COLO668 (cell line): ENCODE data around the gene FAM110C.
"Not testable (repeated sequence)": the region's sequence is repeated elsewhere in the genome, so short reads cannot be mapped to it uniquely, and the experiment has no call there.

Source experiments
- DNase-seq: peaks from one replicate; lab custom pipeline; 2025; ENCODE audit not compliant: unreplicated experiment; lab: John Stamatoyannopoulos, UW

Gene FAM110C

DNA sequence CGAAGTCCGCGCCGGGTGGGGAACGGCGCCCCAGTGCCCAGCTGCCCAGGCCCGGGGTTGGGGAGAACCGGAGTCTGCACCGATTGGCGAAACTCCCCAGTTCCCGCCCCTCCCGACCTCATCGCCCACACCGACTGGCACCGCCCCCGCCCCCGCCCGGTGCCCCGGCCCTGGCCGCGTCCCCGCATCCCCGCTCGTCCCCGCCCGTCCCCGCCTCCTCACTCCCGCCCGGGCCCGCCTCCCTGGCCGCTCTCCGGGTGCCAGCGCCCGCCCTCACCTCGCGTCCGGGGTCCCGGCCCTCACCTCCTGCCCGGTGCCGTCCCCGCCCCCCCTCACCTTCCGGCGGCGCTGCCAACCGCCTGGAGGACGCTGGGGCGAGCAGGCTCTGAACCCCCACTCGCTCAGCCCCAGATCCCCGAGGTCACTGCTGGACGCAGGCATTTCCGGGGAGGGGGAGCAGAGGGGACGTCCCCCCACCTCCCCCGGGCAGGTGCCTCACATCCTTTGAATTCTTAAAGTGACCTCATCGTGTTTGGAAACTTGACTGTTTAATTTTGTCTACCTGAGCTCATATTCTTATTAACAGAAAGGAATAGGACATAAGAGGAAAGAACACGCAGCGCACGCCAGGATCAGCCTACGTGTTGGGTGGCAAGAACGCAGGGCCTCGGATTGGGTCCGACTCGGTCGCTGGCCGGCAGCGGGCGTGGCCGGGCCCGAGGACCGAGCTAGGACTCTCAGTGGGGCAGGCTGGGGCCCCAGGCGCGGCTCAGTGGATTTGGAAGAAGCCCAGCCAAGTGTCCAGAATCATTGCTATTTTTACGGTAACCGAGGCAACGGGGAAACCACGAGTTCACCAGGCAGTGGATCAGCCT, at the start of gene FAM110C:
Gene FAM110C (minus strand): TSS at position 35 of the 875 bp plus-strand sequence. CDS start 120 bp downstream, outside the sequence.
- DNase-seq = peak; percentile 84

DNA sequence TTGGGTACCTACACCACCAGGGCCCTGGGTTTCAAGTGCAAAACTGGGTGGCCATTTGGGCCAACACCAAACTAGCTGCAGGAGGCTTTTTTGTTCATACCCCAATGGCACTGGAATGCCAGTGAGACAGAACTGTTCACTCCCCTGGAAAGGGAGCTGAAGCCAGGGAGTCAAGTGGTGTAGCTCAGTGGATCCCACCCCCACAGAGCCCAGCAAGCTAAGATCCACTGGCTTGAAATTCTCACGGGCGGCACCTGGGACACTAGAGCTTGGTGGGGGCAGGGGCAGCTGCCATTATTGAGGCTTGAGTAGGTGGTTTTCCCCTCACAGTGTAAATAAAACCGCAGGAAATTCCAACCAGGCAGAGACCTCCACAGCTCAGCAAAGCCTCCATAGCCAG, 46.0 kb upstream of the FAM110C start:
- no peak for DNase-seq

DNA sequence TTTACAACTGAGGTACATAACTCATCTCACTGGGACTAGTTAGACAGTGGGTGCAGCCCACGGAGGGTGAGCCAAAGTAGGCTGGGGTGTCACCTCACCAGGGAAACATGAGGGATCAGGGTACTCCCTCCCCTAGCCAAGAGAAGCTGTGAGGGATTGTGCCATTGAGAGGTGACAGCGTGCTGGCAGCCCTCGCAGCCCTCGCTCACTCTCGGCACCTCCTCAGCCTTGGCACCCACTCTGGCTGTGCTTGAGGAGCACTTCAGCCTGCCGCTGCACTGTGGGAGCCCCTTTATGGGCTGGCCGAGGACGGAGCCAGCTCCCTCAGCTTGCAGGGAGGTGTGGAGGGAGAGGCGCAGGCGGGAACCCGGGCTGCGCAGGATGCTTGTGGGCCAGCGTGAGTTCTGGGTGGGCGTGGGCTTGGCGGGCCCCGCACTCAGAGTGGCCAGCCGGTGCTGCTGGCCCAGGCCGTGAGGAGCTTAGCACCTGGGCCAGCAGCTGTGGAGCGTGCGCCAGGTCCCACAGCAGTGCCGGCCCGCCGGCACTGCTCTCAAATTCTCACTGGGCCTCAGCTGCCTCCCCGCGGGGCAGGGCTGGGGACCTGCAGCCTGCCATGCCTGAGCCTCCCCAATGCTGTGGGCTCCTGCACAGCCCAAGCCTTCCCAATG, 44.5 kb upstream of the FAM110C start:
- no peak for DNase-seq

DNA sequence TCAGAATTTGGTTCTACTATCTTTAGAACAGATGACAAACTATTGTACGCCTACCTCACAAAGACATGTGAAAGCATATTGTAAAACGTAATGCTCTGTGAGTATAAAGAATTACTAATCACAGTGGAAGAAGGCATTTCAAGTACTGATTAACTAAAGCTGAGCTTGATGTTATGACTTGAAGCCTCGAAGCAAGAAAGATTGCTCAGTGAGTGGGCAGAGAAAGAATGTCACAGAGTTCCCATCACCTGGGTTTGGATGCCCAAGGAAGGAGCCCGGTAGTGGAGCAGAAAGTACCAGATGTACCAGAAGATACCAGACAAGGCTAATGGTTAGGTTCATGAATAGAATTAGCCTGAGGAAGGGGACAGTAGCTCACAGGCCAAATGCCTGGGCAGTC, 39.5 kb upstream of the FAM110C start:
- no peak for DNase-seq

GRCh38 chr2:84121-84520, 37.8 kb upstream of the FAM110C start:
- no peak for DNase-seq

DNA sequence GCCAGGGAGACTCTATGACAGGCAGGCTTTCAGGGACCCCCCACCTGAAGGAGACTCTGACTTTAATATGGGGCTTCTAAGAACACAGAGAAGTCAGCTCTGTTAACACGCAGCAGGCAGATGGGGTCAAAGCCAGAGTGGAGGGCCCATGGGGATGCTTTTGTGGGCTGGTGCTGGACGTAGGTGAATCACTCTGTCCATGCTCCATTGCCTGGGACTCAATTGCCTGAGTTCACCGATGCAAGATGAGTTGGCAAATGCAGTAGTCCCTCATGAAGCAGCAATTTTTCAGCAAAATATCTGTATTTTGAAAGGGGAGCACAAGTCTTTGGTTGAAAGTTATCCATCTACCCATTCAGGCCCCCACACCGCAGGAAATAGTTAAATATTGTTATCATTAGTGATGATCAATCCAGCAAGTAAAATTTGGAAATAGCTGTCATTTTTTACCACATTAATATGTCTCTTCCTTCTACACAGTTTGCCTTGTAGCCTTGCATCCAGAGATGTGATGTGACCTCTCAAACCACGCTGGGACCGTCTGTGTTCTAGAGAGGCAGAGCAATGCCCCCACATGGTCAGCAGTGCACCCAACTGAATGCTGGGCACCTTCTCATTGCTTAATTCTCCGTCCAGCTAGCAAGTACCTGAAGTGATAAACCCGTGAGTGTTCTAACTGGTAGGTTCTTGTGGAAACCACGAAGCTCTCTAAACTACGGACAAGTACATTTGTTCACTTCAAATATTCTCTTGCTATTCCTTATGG, 34.8 kb upstream of the FAM110C start:
- no peak for DNase-seq

GRCh38 chr2:80378-80777, 34.1 kb upstream of the FAM110C start:
- DNase-seq = no peak

DNA sequence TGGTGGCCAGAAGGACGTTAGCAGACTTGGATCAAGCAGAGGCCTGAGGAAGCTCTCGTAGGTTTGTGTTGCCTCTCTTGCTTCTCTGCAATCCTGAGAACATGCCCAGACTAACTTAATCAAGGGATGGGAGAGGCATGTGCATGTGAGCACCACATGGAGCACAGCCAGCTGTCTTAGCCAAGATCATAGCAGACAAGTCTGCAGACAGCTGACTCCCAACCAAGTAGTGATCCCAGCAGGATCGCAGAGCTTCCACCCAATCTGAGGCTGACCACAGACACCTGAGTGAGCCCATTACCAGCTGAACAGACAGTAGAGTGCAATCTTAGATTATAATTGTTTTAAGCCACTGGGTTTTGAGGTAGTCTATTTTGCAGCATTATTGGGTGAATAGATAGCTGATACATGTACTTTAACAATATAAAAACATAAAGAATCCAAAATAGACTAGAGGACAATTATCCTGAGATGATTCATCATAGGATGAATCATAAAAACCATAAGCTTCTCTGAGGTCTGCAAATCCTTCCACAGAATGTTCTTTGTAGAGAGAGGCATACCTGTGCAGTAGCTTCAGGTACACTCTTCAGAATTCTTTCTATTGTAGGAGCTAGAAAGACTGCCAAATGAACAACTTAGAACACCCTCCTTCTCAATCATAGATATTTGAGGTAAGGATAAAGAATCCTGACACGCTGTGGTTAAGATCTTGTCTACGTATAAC, 25.2 kb upstream of the FAM110C start:
- no peak for DNase-seq

DNA sequence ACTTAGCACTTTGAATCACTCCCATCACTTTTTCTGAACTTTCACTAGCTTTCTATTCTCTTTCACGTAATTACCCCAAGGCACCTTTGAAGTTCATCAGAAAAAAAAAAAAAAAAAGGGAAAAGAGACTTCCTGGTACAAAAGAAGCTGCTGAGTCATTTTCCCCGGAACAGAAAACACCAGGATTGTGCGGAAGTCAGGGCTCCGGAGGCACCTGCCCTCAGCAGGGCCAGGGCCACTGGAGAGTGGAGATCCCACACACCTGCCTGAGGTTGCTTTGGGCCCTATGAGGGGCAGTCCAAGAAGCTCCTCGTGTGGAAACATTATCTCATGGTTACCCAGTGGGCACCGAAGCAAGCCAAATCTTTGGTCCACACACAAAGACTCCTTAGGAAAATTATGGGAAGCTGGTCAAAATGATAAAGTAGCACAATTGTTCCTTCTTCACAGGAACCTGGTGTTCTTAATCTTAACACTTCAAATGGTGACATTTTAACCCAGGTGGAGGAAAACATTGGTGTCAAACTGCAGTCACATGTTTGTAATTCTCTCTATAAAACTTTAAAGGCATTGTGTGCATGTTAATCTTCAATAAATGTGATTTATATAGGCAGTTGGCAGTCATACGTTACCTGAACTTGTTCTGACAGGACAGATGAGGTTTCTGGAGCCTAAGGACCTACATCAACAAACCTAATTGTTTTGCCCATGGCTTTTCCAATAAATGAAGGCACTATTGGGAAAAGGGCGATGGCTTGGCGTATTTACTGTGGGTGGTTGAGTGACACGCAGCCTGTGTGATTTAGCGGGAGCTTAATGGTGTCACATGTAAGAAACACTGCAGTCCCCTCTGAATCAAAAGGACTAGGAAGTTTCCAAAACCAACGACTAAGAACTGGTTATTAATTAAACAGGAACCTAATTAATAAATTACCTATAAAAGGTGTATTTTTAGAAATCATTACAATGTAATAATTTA, 23.4 kb upstream of the FAM110C start:
- DNase-seq = peak; percentile 85

GRCh38 chr2:68637-69036, 22.3 kb upstream of the FAM110C start:
- not testable (repeated sequence) for DNase-seq

DNA sequence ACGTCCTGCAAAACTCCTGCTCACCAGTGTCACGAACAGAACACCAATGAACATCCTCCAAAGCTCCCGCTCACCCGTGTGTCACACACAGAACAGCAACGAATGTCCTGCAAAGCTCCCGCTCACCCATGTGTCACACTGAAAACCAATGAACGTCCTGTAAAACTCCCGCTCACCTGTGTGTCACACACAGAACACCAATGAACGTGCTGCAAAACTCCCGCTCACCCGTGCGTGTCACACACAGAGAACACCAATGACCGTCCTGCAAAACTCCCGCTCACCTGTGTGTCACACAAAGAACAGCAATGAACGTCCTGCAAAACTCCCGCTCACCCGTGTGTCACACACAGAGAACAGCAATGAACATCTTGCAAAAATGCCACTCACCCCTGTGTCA, 20.5 kb upstream of the FAM110C start:
- DNase-seq = no peak

DNA sequence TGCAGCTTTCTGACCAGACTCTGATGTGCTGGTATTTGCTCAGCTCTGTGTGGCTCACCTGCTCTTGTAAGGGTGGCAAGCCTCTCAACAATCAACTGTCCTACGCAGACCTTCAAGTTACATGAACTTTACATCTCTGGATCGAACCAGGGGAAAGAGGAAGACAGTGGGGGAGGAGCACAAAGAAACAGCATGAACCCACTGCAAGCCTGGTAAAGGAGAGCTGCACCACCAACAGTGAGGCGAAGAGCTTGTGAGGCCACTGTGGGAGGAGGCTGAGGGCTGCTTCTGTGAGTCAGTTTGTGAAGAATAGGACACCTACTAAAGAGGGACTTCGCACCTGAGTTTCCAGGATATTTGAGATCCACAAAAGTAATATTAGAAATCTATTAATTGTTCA, 18.8 kb upstream of the FAM110C start:
- DNase-seq = no peak

DNA sequence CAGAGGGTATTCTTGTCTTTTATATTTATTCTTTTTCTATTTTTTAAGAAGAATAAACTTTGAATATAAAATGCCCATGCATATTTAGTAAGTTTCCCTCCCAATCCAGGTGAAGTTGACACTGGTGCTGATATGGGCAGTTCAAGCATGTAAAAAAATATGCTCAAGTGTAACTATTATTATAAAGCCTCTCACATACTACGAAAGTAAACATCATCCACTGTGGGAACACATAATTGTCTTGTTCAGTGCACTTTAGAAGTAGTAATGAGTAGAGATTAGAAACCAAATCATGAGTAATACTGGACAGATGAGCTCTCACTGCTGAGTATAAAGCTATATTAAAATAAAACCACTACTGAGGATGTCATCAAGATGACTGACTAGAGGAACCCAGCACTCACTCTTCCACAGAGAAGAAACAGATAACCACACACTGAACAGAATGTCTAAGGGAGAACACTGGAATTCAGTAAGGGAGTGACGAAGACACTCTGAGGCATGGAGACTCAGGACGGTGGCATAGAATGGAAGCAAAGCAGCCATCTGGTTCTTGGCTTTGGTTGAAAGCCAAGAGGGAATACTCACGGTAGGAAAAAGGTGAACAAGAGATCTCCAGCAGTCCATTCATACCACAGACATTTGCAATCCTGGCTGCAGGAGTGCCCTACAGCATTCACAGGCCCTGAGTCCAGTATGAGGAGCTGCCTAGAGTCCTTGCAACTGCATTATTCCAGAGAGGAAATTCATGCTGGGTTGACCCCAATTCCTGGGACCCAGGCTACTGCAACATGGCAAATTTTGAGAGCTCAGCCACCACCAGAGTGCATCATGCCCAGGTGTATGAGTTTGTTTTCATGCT, 9.5 kb upstream of the FAM110C start:
- no peak for DNase-seq

- no peak for DNase-seq
Measured at GRCh38 chr2:51613-52012, 5.3 kb upstream of the FAM110C start.

- no peak for DNase-seq
Measured at GRCh38 chr2:47737-48136, 1.4 kb upstream of the FAM110C start.

- DNase-seq = no peak
Measured at GRCh38 chr2:47346-47725, 1.0 kb upstream of the FAM110C start.

DNA sequence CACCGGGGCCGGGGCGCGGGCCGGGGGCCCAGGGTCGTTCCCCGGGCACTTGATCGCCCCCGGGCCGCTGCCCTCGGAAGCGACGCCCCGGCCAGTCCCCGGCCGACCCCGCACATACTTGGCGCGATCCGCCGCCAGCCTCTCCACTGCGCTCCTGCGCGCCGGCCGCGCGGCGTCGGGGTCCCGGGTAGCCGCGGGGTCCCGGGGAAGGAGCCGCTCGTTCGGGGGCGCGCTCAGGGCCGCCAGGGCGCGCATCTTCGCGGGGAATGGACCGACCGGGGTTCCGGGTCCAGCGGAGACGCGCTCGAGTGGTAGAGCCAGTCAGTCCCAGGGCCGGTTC, 204 bp downstream of the FAM110C start:
- DNase-seq = peak; percentile 61

DNA sequence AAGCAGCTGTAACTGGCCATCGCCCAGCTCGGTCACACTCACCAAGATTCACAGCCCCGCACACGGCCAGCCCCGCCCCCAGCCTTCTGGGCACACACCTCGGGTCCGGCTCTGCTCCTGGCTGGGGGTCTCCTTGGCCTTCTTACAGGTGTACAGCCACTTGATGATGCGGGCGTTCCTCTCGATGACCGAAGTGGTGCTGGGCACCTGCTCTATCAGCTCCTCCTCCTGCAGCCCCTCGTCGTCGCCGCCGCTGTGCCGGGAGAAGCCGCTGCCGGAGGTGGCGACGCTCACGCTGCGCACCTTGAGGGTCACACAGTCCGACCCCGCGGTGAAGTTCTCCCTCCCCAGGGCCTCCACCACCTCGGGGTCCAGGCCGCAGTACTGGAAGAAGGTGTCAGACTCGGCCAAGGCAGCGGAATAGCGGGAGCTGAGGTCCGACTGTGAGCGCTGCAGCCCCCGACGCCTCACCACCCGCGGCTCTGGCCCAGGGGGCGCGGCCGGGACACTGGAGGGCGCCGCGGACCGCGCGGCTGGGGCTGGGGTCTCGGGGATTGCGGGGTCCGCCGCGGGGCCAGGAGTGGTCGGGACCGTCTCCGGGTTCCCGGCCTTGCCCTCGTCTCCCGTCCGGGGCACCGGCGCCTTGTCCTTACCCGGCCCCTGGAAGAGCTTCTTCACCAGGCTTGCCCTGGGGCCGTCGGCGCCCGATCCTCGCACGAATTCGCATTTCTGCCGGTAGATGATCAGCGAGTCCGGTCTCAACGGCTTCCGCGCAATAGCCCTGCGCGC, 769 bp downstream of the FAM110C start:
- DNase-seq = peak; percentile 65
